Measurements from ENCODE around the gene PODXL2.
"Not testable (repeated sequence)": the region's sequence is repeated elsewhere in the genome, so short reads cannot be mapped to it uniquely, and the experiment has no call there.

Gene PODXL2

GRCh38 chr3:127674101-127674721, 45.2 kb downstream of the PODXL2 start:
- DNase-seq (ENCODE audit: low read depth in 3 of 3) = no peak

DNA sequence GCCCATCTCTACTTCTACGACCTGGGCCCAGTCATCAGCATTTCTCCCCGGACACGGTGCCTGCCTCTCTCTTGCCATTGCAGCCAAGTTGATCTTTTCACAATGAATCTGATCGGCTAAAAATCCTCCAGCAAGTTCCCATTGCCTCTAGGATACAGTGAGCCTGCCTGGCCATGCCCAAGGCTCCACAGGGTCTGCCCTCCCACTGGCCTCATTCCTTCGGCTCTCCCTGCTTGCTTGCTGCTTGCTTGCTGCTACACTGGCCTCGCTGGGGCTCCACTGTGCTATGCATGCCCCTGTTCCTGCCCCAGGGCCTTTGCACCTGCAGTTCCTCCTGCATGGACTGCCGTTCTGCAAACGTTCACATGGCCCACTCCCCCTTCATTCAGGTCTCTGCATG, 45.8 kb downstream of the PODXL2 start:
- DNase-seq (ENCODE audit: low read depth in 3 of 3) = no peak

- no peak for DNase-seq (ENCODE audit: low read depth in 3 of 3)
Measured at GRCh38 chr3:127675651-127676391, 46.8 kb downstream of the PODXL2 start.

GRCh38 chr3:127676456-127676855, 47.5 kb downstream of the PODXL2 start:
- DNase-seq (ENCODE audit: low read depth in 3 of 3) = no peak

DNA sequence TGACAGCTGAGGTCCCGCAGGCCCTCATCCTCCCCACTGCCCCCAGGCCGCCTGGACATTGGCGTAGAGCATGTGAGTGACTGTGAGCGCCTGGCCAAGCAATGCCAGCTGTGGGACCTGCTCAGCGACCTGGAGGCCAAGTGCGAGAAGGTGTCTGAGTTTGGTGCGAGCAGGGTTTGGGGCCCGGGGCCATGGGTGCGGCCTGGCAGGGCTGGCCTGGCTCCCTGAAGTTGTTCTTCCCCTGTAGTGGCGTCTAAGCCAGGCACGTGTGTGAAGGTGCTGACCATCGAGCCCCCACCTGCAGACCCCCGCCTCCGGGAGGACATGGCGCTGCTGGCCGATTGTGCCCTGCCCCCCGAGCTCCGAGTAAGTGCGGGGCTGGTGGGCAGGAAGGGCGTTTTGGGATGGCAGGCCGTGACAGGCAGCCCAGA, 48.0 kb downstream of the PODXL2 start:
- no peak for DNase-seq (ENCODE audit: low read depth in 3 of 3)

- DNase-seq (ENCODE audit: low read depth in 3 of 3) = no peak
Measured at GRCh38 chr3:127677541-127678314, 48.7 kb downstream of the PODXL2 start.

- DNase-seq (ENCODE audit: low read depth in 3 of 3) = no peak
Measured at GRCh38 chr3:127678315-127678599, 49.3 kb downstream of the PODXL2 start.

- no peak for DNase-seq (ENCODE audit: low read depth in 3 of 3)
Measured at GRCh38 chr3:127678611-127679533, 49.9 kb downstream of the PODXL2 start.

DNA sequence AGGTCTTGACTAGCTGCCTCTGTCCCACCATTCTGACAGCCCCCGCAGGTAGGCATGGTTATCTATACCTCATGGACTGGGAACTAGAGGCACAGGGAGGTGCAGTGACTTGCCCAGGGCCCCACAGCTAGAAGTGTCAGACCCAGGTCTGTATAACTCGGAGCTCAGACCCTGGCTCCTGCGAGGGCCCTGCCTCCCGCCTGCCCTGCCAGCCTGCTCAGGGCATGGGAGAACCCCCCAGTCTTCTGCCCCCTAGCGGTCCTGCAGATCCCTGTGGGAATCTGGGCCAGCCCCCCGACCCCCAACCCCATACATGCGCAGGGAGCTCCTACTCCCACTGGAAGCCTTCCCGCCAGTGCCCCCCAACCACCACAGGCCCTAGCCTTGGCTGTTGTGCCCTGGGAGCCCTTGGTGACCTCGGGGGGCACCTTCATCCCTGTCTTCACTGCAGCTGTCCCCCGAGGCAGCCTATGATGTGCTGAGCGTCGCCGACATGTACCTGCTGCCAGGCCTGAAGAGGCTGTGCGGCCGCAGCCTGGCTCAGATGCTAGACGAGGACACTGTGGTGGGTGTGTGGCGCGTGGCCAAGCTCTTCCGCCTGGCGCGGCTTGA, 50.7 kb downstream of the PODXL2 start:
- DNase-seq (ENCODE audit: low read depth in 3 of 3) = no peak

DNA sequence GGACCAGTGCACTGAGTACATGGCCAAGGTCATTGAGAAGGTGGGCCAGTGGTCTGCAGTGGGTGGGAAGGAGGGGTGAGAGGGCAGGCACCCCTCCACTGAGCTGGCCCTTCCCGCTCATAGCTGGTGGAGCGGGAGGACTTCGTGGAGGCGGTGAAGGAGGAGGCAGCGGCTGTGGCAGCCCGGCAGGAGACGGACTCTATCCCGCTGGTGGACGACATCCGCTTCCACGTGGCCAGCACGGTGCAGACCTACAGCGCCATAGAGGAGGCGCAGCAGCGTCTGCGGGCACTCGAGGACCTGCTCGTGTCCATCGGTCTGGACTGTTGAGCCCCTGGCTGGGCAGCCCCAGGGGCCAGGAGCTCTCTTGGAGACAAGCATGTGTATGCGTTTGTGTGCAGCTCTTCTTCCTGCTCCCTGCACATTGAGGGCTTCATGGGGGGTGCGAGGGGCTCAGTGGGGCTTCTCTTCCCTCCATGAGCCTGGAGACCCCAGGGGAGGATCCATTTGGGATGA, 51.2 kb downstream of the PODXL2 start:
- no peak for DNase-seq (ENCODE audit: low read depth in 3 of 3)

DNA sequence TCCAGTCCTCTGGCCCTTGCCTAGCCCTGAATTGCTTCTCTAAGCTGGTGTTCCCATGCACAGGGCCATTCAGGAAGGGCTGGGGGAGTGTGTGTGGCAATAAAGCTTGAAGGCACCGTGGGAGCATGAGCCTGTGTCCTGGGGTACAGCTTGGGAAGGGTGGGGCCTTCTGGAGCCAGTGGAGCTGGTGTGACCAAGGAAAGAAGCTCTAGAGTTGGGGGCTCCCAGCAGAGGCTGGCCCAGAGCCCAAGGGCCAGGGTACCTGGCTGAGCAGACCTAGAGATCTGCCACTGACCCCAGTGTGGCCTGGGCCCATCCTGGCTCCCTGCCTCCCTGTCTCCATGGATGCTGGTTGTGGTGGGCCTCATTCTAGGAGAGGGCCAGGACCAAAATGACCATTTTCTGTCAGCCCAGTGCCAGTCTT, 51.8 kb downstream of the PODXL2 start:
- DNase-seq (ENCODE audit: low read depth in 3 of 3) = no peak

- not testable (repeated sequence) for DNase-seq (ENCODE audit: low read depth in 3 of 3)
Measured at GRCh38 chr3:127682175-127682554, 53.2 kb downstream of the PODXL2 start.

DNA sequence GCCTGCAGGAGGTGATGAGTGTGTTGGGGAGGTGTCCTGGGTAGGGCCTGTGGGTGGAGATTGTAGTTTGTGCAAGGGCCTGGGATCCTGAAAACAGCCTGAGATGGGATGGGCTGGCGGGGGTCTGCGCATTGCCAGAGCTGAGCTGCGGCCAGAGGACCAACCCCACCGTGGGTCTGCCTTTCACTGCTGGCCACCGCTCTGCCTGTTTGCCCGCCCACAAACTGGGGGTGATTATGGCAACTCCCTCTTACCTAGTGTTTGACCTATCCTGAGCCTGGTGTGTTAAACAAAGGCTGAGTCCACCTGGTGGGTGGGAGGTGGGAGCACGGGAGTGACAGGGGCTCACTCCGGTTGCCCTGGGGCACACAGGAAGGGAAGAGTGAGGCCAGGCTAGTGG, 53.6 kb downstream of the PODXL2 start:
- no peak for DNase-seq (ENCODE audit: low read depth in 3 of 3)

GRCh38 chr3:127684871-127685707, 56.1 kb downstream of the PODXL2 start:
- no peak for DNase-seq (ENCODE audit: low read depth in 3 of 3)

GRCh38 chr3:127685708-127686511, 56.9 kb downstream of the PODXL2 start:
- no peak for DNase-seq (ENCODE audit: low read depth in 3 of 3)

- no peak for DNase-seq (ENCODE audit: low read depth in 3 of 3)
Measured at GRCh38 chr3:127686512-127686894, 57.5 kb downstream of the PODXL2 start.

DNA sequence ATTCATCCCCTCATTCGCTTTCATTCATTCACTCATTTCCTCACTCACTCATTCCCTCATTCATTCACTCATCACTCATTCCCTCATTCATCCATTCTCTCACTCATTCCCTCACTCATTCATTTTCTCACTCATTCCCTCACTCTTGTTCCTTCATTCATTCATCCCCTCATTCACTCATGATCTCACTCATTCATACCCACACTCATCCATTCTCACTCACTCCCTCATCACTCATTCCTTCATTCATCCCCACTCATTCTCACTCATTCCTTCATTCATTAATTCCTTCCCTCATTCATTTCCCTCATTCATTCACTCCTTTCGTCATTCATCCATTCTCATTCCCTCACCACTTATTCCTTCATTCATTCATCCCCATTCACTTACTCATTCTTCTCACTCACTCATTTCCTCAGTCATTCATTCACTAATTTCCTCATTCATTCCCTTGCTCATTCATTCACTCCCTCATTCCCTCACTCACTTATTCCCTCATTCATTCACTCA, 58.3 kb downstream of the PODXL2 start:
- DNase-seq (ENCODE audit: low read depth in 3 of 3) = no peak

GRCh38 chr3:127688022-127688415, 59.0 kb downstream of the PODXL2 start:
- DNase-seq (ENCODE audit: low read depth in 3 of 3) = no peak

Data from stimulated activated CD4-positive, alpha-beta T cell treated with anti-CD3 and anti-CD28 coated beads, TNF-alpha, amount 100 ng/mL, for 24 hours (primary cell).